Ureter (tissue), 1 donor: ENCODE data around the gene SCN2A. TPM values are rescaled to one million over a fixed set of nuclear protein-coding genes. Genes with fewer than 3 reads are reported as not detected.

Source experiments
- DNase-seq: peaks from one replicate; pipeline ENCODE4 v3.0.0-alpha.2; 2020; ENCODE audit warnings: low spot score
- total RNA-seq: library from RNA; stranded (reverse); gene quantifications from one replicate; pipeline ENCODE4 v1.2.4, GENCODE V29; 2023
- donor health status: DM: yes; HTN: yes; CAD: no.

Gene SCN2A
- total RNA-seq = 0.29 TPM

- DNase-seq = no peak
Observed at GRCh38 chr2:165239230-165239629, at the start of gene SCN2A. Gene SCN2A (plus strand): TSS chr2:165239414. CDS start chr2:165295824, 56,410 bp downstream.

- no peak for DNase-seq
Observed at GRCh38 chr2:165191096-165191728, 48.0 kb upstream of the SCN2A start.

- no peak for DNase-seq
Observed at GRCh38 chr2:165192729-165193128, 46.5 kb upstream of the SCN2A start.

GRCh38 chr2:165193178-165193777 is 45.9 kb upstream of the SCN2A start:
- no peak for DNase-seq

GRCh38 chr2:165196411-165196810 is 42.8 kb upstream of the SCN2A start:
- DNase-seq = no peak

- no peak for DNase-seq
Observed at GRCh38 chr2:165197346-165197745, 41.9 kb upstream of the SCN2A start.

- no peak for DNase-seq
Observed at GRCh38 chr2:165198181-165198580, 41.0 kb upstream of the SCN2A start.

- no peak for DNase-seq
Observed at GRCh38 chr2:165202239-165202638, 37.0 kb upstream of the SCN2A start.

GRCh38 chr2:165203689-165204559 is 35.3 kb upstream of the SCN2A start, which contains the start of gene SCN3A:
Gene SCN3A (minus strand): TSS chr2:165204050. CDS start chr2:165176394, 27,656 bp downstream.
- DNase-seq = no peak

GRCh38 chr2:165205865-165206264 is 33.3 kb upstream of the SCN2A start:
- no peak for DNase-seq

GRCh38 chr2:165208094-165208493 is 31.1 kb upstream of the SCN2A start:
- DNase-seq = no peak

GRCh38 chr2:165214093-165214492 is 25.1 kb upstream of the SCN2A start:
- no peak for DNase-seq

- DNase-seq = no peak
Observed at GRCh38 chr2:165219481-165219880, 19.7 kb upstream of the SCN2A start.

GRCh38 chr2:165224941-165225340 is 14.3 kb upstream of the SCN2A start:
- DNase-seq = no peak

GRCh38 chr2:165227571-165227970 is 11.6 kb upstream of the SCN2A start:
- no peak for DNase-seq

GRCh38 chr2:165237056-165237455 is 2.2 kb upstream of the SCN2A start:
- DNase-seq = no peak

- DNase-seq = no peak
Observed at GRCh38 chr2:165238295-165238694, 919 bp upstream of the SCN2A start.

GRCh38 chr2:165239856-165240515 is 772 bp downstream of the SCN2A start:
- no peak for DNase-seq

- no peak for DNase-seq
Observed at GRCh38 chr2:165240916-165241315, 1.7 kb downstream of the SCN2A start.

- no peak for DNase-seq
Observed at GRCh38 chr2:165245081-165245793, 6.0 kb downstream of the SCN2A start.

- DNase-seq = no peak
Observed at GRCh38 chr2:165248238-165248637, 9.0 kb downstream of the SCN2A start.
